GM18909 (cell line): Measurements from ENCODE around the gene YBX2.

ENCODE experiments used
- ATAC-seq: cut with Tn5 transposase; IDR thresholded peaks from one replicate; pipeline ENCODE4 v1.9.1; 2021; ENCODE audit warnings: mild to moderate bottlenecking; ENCODE audit not compliant: unreplicated experiment, poor library complexity

Gene YBX2

DNA sequence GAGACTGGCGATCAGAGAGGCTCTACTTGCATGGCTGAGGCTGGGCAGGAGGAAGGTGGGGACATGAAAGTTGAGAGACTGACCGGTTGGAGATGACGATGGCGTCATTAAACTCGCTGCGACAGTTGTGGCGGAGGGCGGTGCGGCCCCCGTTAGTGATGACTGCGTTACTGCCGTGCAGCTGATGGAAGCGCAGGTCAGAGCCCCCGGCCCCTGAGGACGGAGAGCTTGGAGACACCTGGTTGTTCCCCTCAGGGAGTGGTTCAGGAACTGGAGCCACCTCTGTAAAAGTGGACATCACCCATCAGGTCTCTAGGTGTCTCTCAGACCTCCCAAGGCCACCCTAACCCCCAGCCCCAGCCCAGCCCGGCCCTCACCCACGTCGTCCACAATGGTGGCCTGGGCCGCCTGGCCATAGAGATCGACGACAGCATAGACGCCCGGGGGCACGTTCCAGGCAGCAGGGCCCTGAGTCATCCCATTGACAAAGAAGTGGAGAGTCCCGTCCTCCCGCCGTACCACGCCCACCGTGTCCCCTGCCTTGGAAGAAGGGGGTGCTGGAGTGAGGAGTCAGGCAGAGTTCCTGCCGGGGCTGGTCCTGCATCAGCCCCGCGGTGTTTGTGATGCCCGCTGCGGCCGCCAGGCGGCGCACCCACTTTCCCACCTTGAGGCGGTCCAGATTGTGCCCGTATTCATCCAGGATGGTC is 29.4 kb upstream of the YBX2 start:
- no peak for ATAC-seq

DNA sequence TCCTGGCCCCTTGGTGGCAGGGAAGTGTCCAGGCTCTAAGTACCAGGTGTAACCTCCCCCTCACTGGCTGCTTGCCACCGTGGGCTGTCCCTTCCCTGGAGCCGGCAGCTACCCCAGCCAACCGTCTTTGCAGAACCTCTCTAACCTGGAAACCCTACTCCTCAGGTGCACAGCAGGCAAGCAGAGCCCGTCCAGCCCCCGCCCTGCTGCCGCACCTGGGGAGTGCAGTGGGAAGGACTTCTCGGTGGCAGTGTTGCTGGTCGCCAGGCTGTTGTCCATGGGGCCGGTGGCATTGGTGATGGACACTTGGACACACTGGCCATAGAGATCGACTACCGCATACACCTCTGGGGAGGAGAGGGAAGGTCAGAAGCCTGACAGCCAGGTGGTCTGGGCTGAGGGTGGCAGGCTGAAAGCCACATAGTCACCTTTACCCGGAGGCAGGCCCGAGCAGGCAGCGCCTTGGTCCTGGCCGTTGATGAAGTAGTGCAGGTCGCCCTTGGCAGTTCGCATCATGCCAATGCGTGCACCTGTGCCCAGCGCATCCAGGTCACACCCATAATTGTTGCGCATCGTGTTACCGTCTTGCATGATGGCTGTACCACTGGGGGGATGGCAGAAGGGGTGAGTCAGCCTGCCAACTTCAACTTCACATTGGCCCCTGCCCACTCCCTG is 28.2 kb upstream of the YBX2 start:
- ATAC-seq = no peak

DNA sequence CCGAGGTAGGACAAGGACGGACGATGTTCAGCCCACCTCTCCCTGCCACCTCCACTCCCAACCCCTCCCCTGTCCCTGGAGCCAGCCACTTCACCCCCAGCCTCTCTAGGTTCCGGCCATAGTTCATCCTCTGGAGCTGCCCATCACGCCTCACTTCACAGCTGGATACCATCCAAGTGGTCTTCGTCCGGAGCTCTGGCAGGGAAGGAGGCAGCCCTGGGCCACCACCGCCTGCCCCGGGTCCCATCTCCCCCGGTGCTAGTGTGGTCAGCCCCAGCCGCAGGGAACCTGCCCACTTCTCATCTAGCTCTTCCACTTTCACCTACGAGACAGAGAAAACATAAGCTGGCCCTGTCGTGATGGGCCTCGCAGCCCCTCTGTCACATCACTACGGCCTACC is 27.0 kb upstream of the YBX2 start:
- no peak for ATAC-seq

DNA sequence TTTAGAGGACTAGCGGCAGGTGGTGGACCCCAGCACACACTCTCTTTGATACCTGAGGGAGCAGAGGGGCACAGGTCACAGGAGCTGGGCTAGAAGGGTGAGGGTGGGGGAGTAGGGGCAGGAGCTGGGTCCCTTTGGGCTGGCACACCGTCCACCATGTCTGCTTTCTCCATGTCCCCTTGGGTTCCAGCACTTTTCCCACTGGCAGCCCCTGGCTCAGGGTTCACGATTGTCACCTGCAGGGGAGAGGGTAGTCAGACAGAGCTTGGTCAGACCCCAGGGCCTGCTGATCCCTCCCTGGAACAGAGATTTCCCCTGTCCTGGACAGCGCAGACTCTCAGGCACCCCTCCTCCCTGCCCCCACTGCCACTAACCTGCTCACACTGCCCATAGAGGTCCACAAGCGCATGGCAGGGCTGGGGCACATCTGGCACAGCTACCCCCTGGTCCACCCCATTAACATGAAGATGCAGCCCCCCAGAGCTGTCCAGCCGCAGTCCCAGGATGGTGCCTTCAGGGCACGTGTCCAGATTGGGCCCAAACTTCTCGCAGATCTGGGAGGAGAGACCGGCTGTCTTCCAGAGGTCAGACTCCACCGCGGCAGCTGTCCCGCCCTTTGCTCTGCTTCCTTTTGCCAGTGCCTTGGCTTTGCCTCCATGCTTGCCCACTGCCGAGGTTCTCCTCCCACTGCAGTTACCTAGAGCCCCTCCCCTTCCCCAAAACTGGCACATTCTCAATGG is 23.9 kb upstream of the YBX2 start:
- no peak for ATAC-seq

DNA sequence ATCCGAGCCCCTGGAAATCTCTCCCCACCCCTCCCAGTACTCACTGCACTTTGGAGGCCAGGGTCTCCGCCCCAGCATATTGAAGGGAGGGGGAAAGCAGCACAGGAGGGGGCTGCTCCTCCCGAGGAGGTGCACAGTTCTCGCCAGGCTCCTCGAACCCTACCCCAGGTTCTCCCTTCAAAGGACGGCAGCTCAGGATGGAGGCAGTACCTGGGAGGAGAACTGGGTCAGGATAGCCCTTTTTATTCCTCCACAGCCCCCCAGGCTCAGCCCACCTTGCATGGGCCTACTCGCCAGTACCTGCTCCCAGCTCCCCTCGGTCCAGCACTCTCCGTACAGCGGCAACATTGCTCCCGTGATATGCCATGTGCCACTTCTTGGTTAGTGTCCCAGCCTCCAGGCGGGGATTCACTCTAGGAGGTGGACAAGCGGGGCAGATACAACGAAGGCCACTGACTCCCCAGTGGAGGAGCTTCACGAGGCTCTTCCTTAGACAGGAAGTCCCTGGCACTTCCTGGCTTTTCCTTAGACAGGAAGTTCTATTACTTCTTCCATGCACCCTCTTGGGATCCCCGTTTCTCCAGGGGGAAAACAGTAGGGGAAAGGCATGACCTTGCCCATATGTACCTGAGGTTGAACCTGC is 22.8 kb upstream of the YBX2 start:
- ATAC-seq = no peak

DNA sequence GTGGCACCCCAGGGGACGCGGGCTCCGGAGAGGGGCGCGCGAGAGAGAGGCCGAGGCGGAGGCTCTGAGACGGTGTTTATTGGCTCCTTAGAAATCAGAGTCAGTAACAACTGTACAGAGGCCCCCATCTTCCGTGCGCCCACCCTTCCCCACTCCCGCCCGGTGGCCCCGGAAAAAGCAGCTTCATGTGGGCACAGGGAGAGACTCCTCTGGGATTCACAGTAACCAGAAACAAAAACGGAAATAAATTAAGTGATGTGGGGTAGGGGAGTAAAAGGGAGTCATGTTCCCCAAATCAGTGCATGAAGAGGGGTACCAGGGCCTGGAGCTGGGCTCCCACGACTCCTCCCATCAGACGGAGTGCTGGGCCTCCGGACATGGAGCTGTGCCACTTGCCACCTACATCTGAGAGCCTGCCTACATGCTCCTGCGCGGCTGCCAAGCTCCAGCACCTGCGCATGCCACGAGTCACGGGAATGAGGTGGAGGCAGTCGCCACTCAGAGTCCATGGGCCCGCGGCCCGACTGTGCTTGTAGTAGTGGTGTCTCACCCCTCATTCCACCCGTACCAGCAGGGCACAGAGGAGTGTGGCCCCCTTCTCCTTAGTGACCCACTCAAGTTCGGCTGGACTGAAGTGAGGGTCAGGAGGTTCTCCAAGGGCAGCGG is 21.3 kb upstream of the YBX2 start:
- ATAC-seq = no peak

DNA sequence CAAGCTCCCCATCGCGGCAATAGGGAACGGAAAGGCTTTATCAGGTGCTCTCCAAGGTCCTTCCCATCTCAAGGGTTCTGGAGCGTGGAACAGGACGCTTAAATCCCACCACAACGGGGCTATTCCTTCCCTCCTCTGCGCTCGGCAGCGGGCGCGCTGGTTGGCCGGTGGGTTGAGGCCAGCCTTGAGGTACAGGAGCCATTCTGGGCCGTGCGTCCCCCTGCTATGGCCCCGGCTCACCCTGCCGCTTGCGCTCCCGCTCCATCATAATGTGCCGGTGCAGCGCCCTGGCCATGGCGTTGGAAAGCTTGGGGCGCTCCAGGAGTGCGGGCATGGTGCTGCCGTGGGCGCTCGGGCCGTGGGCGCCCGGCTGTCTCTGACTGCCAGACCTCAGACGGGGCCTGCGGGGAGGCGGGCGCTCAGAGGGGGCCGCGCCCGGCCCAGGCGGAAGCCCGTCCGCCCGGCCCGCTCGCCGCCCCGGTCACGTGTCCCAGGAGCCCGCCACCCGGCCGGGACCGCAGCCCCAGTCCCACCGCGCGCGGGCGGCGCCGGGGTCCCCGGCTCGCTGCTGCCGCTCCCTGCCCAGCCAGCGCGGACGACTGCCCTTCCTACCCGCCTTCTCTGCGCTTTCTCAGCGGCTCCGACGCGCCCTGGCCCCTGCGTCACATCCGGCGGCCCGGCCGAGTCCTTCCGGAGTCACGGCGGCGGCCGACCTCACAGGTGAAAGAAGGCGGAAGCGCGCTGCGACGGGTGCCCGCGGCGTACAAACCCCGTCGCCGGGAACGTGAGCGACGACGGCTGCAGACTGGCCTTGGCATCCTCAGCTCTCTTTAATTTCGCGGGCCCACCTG is 20.5 kb upstream of the YBX2 start, which contains the start of gene GPS2:
Gene GPS2 (minus strand): TSS at position 642 of the 851 bp plus-strand sequence. CDS start 308 bp downstream, at position 334.
- ATAC-seq = peak; percentile 76

DNA sequence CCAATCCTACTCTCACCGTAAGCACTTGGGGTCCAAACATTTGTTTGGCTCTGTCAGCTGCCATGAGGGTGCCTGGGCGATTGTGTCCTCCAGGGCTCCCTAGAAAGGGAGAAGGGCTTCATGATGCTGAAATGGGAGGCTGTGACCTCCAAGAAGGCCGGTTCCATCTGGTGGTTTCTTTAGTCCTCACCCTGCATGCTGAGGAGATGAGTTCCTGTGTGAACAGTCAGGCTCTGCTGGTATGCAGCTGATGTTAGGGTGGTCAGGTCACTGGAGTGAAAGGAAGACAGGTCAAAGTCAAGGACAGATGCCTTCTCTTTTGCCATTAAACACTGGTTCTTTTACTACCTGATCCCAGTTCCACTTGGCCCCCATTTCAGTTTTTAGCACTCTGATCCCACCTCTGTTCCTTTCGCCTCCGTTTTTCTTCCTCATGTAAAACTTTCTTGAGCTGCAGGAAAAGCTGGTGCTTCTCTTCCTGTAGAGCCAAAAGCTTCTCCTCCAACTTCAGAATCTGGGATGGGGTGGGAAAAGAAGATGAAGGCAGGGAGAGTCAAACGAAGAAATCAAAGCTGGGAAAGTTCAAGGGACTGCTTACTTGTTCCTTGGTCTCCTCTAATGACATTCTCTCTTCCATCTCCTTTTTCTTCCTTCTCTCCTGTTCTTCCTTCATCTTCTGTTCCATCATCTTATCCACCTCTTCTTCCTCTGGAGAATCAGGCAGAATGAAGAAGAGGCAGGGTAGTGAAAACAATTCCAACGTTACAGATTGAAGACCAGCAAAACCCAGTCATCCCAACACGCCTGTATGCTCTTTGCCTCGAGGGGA is 19.7 kb upstream of the YBX2 start:
- ATAC-seq = no peak

DNA sequence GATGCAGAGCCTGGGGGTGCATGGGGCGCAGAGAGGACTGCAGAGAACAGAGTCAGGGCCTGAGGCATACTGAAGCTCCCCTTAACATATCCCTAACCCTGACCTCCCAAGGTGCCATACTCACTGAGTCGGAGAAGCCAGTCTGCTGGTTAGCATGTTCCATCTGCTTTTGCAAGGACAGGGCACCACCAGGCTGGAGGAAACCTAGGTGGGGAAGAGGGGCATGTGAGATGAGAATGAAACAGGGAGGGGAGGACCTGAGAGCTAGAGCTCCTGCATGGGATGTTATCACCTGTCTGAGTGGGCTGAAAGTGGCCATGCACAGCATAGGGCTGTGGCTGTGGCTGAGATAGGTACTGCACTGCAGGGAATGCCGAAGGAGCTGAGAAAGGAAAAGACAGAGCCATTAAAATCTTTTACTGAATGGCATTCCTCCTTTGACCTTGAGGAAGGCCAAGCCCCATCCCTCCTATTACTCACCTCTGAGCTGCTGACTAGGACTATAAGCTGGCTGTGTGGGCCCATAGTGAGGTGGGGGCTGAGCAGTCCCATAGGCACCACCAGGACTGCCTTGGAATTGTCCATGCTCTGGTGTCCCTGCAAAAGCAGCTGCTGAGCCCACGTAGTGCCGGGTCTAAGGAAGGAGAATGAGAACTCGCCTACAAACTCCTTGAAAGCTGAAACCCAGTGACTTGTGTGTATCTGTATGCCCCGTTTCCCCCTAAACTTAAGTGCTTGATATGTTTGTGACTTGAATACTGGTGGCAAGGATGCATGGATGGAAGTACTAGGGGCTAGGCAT is 18.9 kb upstream of the YBX2 start:
- ATAC-seq = no peak

DNA sequence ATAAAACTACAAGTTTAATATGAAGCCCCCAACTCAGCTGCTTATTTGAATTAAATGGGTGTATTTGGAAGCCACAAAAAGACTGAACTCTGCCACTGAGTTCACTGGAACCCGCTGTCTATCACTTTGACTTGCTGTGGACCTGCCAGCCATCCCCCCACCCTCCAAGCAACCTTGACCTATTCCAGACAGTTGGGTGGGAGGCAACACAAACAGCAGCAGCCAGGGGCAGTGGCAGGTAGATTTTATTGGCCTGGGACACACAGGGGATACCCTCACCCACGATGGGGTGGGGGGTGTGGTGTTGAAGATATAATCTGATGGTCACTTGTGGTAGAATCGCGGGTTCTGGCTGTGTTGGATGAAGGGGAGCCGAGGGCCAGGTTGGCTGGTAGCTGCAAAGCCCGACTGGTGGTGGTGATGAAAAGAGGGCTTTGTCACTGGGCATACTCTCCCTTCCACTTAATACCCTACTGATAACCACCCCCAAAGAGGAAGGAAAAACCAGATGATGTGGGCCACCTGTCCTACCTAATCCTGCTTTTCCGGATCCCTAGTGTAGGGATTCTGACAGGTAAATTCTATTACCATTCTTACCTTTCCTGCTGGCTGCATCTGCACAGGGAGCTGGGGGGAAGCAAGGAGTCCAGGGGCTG is 18.1 kb upstream of the YBX2 start:
- ATAC-seq = no peak

DNA sequence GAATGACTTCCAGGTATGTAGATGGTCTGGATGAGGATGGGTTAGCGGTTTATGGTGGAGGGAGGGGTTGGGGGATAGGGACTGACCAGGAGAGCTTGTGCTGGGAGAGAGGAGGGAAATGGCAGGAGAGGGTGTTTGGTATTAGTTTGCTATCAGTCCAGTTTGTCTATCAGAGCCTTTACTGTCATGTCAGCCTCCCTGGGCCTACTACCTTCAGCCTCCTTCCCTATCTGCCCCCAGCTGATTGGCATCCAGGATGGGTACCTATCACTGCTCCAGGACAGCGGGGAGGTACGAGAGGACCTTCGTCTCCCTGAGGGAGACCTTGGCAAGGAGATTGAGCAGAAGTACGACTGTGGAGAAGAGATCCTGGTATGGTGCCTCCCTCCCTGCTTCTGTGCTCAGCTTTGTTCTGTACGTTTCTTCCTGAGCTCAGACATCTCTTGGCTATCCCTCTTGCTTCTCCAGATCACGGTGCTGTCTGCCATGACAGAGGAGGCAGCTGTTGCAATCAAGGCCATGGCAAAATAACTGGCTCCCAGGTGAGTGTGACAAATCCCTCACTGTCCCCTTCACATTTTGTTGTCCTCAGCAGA is 16.8 kb upstream of the YBX2 start:
- no peak for ATAC-seq

DNA sequence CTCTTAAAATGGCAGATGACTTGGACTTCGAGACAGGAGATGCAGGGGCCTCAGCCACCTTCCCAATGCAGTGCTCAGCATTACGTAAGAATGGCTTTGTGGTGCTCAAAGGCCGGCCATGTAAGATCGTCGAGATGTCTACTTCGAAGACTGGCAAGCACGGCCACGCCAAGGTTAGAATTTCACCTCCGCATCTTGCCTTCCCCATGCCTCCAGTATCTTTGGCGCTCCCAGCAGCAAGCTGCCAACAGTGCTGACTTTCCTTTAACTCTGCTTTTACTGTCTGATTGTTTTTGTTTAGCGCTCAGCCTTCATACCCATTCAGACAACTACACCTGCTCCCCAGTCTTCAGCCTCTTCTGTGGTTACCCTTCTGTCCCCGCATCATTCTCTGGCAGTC is 15.2 kb upstream of the YBX2 start:
- no peak for ATAC-seq

DNA sequence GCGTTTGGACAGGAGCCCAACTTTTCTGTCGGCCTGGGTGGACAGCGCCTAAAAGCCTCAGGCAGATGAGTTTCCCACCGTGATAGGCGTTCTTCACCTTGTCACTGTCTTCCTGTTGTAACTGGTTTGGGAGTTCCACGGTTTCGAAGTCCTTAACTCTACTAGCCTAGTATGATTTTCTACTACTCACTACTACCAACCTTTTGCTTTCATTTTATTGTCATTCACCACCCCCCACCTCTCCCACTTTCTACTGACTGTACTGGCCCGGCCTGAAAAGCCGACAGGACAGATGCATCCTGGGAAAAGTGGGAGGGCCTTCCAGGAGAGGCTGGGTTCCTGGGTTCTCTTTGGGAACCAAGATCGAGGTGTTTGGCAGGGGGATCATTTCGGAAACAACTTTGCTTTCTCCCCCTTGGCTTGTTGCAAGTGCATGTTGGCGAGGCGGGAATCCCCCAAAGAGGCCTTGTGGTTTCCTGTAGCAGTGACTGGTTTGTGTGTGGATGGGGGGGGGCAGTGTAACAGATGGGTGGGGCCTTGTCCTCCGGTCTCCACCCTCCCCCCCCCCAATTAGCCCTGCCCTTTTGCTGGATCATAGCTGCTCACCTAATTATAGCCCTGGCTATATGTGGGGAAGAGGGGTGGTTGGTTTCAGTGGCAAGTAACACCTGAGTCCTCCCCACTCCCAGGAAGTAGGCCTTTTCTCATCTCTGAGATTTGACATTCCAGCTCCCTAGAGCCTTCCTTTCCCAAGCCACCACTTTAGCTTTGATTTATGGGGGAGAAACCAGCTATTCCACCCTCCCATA is 14.4 kb upstream of the YBX2 start:
- ATAC-seq = no peak

DNA sequence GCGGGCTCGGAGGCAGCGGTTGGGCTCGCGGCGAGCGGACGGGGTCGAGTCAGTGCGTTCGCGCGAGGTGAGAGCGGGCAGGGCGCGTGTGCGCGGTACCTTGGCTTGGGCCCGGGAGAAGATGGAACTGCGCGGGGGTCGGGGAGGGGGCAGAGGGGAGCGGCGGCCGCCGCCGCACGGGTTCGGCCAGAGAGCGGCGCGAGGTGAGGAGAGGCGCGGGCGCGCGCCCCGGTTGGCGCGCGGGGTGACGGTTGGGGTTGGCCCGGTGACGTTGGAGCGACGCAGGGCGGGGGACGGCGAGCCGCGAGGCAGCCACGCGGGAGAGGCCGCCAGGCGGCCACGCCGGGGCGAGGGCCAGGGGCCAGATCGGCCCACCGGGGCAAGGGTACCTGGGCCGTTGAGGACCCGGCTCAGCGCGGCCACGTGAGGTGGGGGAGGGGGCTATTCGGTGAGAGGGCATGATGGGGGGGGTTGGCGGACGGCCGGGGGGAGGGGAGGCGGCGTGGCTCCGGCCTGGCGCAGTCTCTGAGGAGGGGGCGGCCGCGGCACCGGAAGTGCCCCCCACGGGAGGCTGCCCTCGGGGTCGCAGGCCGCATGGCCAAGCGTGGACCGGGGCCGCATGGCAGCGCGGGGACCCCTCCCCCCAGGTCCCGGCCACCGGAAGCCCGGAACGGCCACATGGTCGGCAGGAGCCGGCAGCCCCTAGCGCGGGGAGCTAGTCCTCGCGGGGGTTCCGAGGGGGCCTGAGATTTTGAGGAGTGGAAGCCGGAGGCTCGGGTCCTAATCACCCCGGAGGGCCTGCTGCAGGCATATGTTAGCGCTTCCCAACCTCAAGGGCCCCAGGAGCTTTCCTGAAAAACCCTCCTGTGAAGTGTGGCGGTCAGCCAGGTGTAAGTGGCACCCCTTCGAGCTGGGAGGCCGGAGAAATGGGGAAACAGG is 13.5 kb upstream of the YBX2 start:
- peak; percentile 1 for ATAC-seq
